Nucleus accumbens (tissue), 56 donors: ENCODE results near the gene TBL1X.
A peak's percentile ranks its signal among the peaks of the same experiment; 100 is the strongest.

Experiments
- DNase-seq, 56 donors: peaks; one replicate each; lab custom pipeline; 2025; lab: John Stamatoyannopoulos, UW

The TBL1X gene

DNA sequence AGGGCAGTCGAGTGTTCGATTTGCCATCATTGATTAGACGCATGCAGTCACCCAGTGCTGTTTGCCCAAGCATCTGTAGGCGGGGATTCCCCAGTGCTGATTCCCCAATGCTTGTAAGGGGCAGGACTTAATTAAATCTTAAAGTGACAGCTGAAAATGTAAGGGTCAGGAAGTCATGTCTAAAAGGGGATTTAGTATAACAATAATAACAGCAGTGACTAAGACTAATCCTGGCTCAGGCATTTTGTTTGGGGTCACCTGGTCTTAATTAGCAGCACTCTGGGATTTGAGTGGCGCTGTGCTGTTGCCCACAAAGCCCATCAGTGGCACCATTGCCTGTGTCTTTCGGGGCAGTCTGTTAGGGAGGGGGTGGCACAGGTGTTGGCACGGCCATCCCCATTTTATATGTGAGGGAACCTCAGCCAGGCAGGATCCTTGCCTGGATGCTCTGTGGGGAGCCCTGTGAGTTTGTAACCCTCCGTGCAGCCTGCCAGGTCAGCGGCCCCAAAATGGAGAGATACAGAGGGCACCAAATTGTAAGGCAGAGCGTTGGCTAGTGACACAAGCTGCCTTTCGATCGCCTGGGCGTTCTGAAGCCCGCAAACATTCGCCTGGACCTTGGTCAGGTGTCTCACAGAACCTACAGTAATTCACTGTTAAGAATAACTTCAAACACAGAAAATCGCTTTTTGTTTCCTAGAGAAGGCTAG is 146.7 kb downstream of the TBL1X start:
- no peak for DNase-seq

- DNase-seq = no peak
Measured at GRCh38 chrX:9612146-9612505, 147.3 kb downstream of the TBL1X start.

- DNase-seq = no peak
Measured at GRCh38 chrX:9614016-9614415, 149.2 kb downstream of the TBL1X start.

DNA sequence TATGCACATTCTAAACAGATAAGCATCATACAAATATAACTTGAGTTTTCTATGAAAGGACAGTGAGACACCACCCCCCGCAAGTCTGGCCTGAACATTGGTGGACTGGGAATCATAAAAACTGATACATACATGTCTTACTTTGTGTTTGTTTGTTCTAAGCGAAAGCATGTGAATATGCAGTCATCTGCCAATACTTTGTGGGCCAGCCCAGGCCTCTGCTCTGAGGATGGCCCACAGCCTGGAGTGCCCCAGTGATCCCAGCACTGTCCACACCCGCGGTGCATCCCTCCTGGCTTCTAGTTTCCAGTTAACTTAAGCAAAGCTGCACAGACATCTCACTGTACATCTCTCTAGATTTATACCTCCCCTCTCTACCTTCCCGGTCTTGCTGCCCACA is 154.3 kb downstream of the TBL1X start:
- DNase-seq = no peak

- DNase-seq = no peak
Measured at GRCh38 chrX:9619581-9619980, 154.7 kb downstream of the TBL1X start.

DNA sequence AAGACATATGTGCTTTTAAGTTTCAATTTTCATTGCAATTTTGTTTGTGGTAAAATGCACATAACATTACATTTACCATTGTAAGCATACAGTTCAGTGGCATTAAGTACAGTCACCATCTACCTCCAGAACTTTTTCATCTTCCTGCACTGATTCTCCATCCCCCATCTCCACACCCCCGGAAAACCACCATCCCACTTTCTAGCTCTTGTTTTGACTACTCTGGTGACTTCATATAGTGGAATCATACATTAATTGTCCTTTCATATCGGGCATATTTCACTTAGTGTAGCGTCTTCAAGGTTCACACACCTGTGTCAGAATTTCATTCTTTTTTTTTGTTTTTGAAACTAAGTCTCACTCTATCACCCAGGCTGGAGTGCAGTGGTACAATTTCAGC is 157.3 kb downstream of the TBL1X start:
- no peak for DNase-seq

DNA sequence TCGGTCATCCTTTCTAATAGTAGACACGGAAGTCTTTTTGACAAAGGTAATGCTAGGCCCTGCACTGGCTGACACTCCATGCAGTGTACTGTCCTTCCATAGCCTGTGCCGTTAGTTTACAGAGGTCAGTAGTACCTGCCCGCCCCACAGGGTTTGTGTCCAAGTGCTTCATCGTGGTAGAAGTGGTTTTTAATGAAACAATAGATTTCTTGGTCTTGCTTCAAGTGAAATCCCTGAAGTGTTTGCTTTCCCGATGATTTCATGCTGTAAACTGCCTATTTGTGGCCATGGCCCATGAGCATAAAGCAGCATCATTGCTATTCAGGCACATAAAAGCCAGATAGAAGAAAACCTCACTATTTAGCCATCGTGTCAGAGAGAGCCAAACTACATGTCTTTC is 161.5 kb downstream of the TBL1X start:
- no peak for DNase-seq

- DNase-seq = no peak
Measured at GRCh38 chrX:9627922-9628321, 163.1 kb downstream of the TBL1X start.

DNA sequence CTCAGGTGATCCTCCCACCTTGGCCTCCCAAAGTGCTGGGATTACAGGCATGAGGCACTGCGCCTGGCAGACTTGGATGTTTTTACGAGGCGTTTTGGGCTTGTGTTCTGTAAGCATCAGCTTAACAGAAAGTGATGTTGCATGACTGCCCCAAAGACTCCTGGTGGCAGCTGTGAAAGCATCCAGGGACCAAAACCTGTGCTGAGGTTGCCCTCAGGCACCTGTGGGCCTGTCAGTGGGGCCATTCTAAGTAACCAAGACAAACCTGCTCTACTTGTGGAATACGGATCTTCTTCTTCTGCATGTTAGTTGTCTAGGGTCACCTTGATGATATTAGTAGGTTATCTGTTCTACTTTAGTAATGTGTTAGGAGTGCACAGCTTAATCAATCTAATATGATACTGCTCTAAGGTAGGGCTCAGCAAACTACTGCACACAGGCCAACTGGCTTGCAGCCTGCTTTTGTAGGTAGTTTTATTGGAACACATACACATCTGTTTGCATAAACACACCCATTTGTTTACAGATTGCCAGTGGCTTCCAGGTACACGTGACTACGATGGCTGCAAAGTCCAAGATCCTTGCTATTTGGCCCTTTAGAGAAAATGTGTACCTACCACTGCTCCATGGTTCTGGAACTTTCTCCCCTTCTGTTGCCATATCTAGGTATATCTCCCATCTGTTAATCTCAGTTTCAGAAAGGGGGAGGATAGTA is 164.1 kb downstream of the TBL1X start:
- DNase-seq = no peak

- DNase-seq = no peak
Measured at GRCh38 chrX:9634551-9634950, 169.7 kb downstream of the TBL1X start.

DNA sequence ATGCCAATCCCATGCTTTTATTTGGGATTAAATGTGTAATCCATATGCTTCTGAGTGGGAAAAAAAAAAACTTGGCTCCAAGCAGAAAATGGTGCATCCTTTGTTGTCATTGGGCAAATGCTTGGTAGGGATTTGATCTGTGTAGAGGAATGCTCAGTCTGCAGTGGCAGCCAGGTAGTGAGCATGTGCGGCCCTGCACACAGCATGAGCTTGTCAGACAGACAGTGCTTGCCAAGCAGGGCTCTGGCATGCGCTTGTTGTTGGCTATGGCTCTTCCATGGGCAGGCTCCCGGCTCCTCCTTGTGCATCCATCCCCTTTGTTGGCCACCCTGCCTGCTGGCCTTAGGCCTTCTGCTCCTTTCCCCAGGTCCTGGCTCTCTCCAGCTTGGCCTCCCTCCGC is 170.5 kb downstream of the TBL1X start:
- DNase-seq = peak in 19 of 56 donors; percentile 1 to 34 (median 13)

GRCh38 chrX:9635803-9636202 is 170.9 kb downstream of the TBL1X start:
- no peak for DNase-seq

DNA sequence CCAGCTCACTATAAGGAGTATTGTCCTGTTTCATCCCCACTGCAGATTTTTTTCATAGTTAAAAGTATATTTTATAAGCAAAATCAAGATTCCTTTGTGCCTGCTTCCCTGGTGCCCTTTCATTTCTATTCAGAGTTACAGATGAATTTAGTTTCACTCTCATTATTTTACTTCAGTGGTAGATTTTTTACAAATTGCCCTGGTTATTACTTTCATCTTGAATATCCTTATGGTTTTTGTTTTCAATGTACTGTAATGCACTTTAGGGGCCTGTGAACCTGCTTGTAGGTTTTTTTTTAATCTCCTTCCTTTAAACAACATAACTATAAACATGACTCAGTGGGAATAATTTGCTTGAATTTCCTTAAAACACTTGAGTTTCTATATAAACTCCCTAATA is 174.0 kb downstream of the TBL1X start:
- DNase-seq = no peak

GRCh38 chrX:9642270-9642995 is 177.6 kb downstream of the TBL1X start:
- no peak for DNase-seq

GRCh38 chrX:9643807-9644206 is 178.9 kb downstream of the TBL1X start:
- no peak for DNase-seq

- peak in 3 of 56 donors; percentile 1 to 11 (median 3) for DNase-seq
Measured at GRCh38 chrX:9644335-9644734, 179.5 kb downstream of the TBL1X start.

- DNase-seq = peak in 26 of 56 donors; percentile 1 to 53 (median 10)
Measured at GRCh38 chrX:9646471-9647224, 181.8 kb downstream of the TBL1X start.

GRCh38 chrX:9647431-9647830 is 182.6 kb downstream of the TBL1X start:
- DNase-seq = peak in 6 of 56 donors; percentile 1 to 23 (median 14)

- DNase-seq = peak in 2 of 56 donors; percentile 0 to 3
Measured at GRCh38 chrX:9650091-9650490, 185.2 kb downstream of the TBL1X start.

GRCh38 chrX:9651737-9652136 is 186.9 kb downstream of the TBL1X start:
- peak in 5 of 56 donors; percentile 2 to 30 (median 7) for DNase-seq

DNA sequence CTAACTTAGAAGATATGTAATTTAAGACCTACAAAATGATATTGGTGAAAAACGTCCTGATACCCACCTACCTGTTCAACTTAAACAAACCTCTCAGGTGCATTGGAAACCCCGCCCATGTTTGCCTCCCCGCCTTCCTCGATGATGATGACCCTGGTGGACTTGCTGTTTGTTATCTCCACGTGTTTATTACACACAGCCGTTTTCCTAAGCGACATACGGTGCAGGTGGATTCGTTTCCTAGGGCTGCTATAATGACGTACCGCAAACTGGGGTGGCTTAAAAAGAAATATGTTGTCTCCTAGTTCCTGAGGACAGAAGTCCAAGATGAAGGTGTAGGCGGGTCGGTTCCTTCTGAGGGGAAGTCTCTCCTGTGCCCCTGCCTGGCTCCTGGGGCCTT is 190.1 kb downstream of the TBL1X start:
- no peak for DNase-seq
